Forelimb muscle (tissue), 1 donor: ENCODE results near the gene SKP1. TPM values are rescaled to one million over a fixed set of nuclear protein-coding genes. Genes with fewer than 3 reads are reported as not detected.

Source experiments
- DNase-seq: peaks from one replicate; pipeline ENCODE4 v3.0.0-alpha.2; 2013; ENCODE audit warnings: low read depth
- polyA plus RNA-seq: library from polyadenylated mRNA; unstranded; fragments of 120-200 nt; gene quantifications from one replicate; pipeline ENCODE4 v1.2.1, GENCODE V29; 2013; ENCODE audit not compliant: insufficient read length

SKP1 gene
- polyA plus RNA-seq, 1 donor = 360 TPM

GRCh38 chr5:134143944-134144941 is 32.5 kb downstream of the SKP1 start:
- DNase-seq = no peak

GRCh38 chr5:134143431-134143830 is 33.3 kb downstream of the SKP1 start:
- DNase-seq = no peak

- DNase-seq = no peak
Measured at GRCh38 chr5:134142806-134143205, 33.9 kb downstream of the SKP1 start.

- DNase-seq = no peak
Measured at GRCh38 chr5:134142052-134142451, 34.7 kb downstream of the SKP1 start.

- no peak for DNase-seq
Measured at GRCh38 chr5:134141331-134142050, 35.3 kb downstream of the SKP1 start.

- DNase-seq = no peak
Measured at GRCh38 chr5:134140530-134141201, 36.1 kb downstream of the SKP1 start.

GRCh38 chr5:134139891-134140469 is 36.8 kb downstream of the SKP1 start:
- DNase-seq = no peak

GRCh38 chr5:134139377-134139851 is 37.3 kb downstream of the SKP1 start:
- no peak for DNase-seq

- DNase-seq = no peak
Measured at GRCh38 chr5:134138416-134139376, 38.1 kb downstream of the SKP1 start.

GRCh38 chr5:134136771-134137170 is 40.0 kb downstream of the SKP1 start:
- no peak for DNase-seq

- no peak for DNase-seq
Measured at GRCh38 chr5:134136221-134136631, 40.5 kb downstream of the SKP1 start.

- no peak for DNase-seq
Measured at GRCh38 chr5:134135091-134135655, 41.6 kb downstream of the SKP1 start.

GRCh38 chr5:134133995-134134541 is 42.7 kb downstream of the SKP1 start:
- no peak for DNase-seq

- no peak for DNase-seq
Measured at GRCh38 chr5:134133188-134133994, 43.4 kb downstream of the SKP1 start.

GRCh38 chr5:134132372-134133187 is 44.2 kb downstream of the SKP1 start:
- DNase-seq = no peak

- no peak for DNase-seq
Measured at GRCh38 chr5:134131578-134132350, 45.0 kb downstream of the SKP1 start.

GRCh38 chr5:134131165-134131564 is 45.6 kb downstream of the SKP1 start:
- no peak for DNase-seq
